GM23338 (cell line): Measurements from ENCODE around the gene ADSS1.

Experiments
- REST ChIP-seq: IDR thresholded peaks from one replicate; pipeline ENCODE4 v1.6.1; 2018; ENCODE audit warnings: antibody characterized with exemption; ENCODE audit not compliant: unreplicated experiment
- TF ChIP-seq, protein P1 (sequence below), 2 experiments: fragments of 200-600 bp in 1 of 2; sonication (generic) in 1 of 2; conservative IDR thresholded peaks; 2 replicates each; pipeline versions ENCODE4 v1.5.1 to v1.6.1; 2016 to 2017; ENCODE audit warnings: antibody characterized with exemption in 2 of 2, low read depth in 2 of 2, mild to moderate bottlenecking in 2 of 2, moderate library complexity in 1 of 2

GRCh38 chr14:104792101-104792884 is 68.3 kb downstream of the ADSS1 start:
- no peak for TF ChIP-seq REST
- TF ChIP-seq, protein P1, sequence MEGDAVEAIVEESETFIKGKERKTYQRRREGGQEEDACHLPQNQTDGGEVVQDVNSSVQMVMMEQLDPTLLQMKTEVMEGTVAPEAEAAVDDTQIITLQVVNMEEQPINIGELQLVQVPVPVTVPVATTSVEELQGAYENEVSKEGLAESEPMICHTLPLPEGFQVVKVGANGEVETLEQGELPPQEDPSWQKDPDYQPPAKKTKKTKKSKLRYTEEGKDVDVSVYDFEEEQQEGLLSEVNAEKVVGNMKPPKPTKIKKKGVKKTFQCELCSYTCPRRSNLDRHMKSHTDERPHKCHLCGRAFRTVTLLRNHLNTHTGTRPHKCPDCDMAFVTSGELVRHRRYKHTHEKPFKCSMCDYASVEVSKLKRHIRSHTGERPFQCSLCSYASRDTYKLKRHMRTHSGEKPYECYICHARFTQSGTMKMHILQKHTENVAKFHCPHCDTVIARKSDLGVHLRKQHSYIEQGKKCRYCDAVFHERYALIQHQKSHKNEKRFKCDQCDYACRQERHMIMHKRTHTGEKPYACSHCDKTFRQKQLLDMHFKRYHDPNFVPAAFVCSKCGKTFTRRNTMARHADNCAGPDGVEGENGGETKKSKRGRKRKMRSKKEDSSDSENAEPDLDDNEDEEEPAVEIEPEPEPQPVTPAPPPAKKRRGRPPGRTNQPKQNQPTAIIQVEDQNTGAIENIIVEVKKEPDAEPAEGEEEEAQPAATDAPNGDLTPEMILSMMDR (conservative IDR thresholded peaks at IDR 0.05; ENCODE audit: low read depth in 2 of 2) = no peak
